Occipital lobe (tissue), 2 donors: ENCODE data around the gene SGMS2. TPM values are rescaled to one million over a fixed set of nuclear protein-coding genes. Genes with fewer than 3 reads are reported as not detected.

Source experiments
- small RNA-seq: library from RNA; depleted of rRNA; stranded (forward); fragments of <200 nt; gene quantifications from one replicate; pipeline ENCODE3, GENCODE V24; 2014
- total RNA-seq: library from RNA; depleted of rRNA; stranded (reverse); fragments of >200 nt; gene quantifications from one replicate; pipeline ENCODE4 v1.2.3, GENCODE V29; 2014

Gene SGMS2
- total RNA-seq, 1 donor from 2014 or later: 0.94 TPM

Small RNAs within 50 kb of the gene (small RNA-seq; reads per million reads assigned to genes)
- not detected for gene RNU6-733P

Other genes starting within 250 kb of the SGMS2 start
- gene PAPSS1, start 104.7 kb upstream of the SGMS2 start, total RNA-seq: 118 TPM
- gene CYP2U1, start 106.6 kb downstream of the SGMS2 start, total RNA-seq: 14.2 TPM
- 10.1 TPM for gene HADH, start 165.0 kb downstream of the SGMS2 start, total RNA-seq